GM12892 (cell line): ENCODE measurements around the gene IGF1R.

Experiments
- POLR2A ChIP-seq: IDR thresholded peaks from 2 replicates; pipeline ENCODE4 v1.6.1; 2011; ENCODE audit warnings: low read depth, low read length, control low read depth
- POLR2AphosphoS5 ChIP-seq: IDR thresholded peaks from 2 replicates; pipeline ENCODE4 v1.6.1; 2011; ENCODE audit warnings: low read depth, low read length, control low read depth
- TAF1 ChIP-seq: IDR thresholded peaks from 2 replicates; pipeline ENCODE4 v1.6.1; 2011; ENCODE audit warnings: low read depth, mild to moderate bottlenecking, control low read depth, low read length, borderline replicate concordance

DNA sequence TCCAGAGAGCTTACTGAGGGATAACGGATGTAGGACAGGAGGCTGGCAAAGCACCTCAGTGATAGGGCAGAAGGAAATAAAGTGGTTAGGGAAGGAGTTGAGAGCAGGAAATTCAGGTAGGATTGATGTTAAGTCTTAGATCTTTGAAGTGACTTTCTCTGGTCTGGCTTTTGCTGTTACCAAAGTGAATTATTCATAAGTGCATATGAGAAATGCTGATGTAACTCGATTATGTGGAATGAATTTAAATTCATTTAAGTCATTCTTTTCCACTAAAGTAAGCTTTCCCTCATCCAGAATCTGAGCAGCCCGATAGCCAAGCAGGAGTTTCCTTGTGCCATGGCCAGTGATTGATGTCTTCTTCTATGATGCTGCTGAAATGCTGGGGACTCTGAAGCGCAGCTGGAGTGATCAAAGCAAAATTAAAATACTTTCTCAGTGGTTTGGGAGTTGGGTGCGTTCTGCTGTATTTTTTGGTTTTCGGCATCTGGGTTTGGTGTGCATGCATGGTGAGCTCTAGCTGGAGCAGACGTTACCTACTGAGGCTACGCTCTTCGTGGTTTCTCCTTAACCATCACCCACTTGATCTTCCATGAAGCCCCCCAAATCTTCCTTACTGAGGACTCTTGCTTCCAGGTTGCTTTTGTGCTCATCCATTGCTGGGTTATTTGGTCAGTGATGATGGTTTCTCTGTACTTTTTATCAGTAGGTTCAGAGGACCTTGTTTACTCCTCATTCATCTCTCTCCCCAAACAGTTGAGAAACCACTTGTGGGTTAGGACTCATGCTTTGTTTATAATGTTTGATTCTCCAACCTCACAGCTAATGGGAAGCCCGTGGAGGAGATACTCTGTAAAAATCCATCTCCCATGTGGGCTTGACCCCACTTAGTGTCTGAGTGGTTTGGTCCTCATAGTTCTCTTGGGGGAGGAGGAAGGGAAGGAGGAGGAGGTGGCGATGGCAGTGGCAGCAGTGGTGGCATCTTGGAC is 72.5 kb downstream of the IGF1R start:
- TF ChIP-seq POLR2A (no peak), POLR2AphosphoS5 (no peak), TAF1 (no peak)
